GM12873 (cell line): ENCODE results near the gene ZNHIT1.

ENCODE experiments used
- TF ChIP-seq, protein P1 (sequence below): IDR thresholded peaks from 2 replicates; pipeline ENCODE4 v1.5.1; 2012; ENCODE audit warnings: low read depth, mild to moderate bottlenecking, moderate library complexity, low read length, control low read depth; ENCODE audit not compliant: insufficient read depth; ENCODE audit errors: missing control alignments

The ZNHIT1 gene

DNA sequence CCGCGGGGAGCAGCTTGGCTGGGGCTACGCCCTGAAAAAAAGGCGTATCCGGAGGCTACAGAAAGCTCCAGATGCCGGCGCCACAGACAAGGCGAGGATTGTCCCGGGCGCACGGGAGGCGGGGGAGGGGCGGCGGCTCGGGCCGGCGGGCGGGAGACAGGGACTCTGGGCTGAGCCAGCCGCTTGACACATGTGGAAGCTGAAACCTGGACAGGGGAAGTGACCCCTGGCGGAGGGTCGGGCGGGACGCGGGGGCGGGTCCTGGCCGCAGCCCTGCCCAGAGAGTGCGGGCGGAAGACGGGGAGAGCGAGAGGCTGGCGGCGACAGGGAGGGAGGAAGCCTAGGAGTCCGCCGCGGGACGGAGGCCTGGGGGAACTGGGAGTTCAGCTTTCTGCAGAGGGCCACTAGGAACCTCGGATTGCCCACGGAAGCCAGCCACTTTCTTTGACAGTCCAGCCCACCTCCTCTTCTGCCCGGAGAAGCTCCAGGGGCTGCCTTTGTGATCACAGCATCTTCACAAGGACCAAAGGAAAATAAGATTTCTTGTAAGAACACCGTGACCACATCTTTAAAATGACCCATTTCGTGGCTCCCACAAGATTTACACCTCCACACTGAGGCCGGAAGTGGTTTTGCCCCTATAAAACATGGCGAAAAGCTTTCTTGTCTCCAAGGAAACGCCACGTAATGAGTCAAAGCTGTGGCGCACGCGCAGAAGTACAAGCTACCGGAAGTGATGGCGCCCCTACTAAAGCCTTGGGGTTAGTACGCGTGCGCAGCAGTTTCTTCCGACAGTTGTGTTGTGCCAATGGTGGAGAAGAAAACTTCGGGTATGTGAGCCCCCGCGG, at the start of gene ZNHIT1, which contains the start of gene PLOD3:
Gene ZNHIT1 (plus strand): TSS at position 778 of the 848 bp plus-strand sequence. CDS start 31 bp downstream, at position 809.
Gene PLOD3 (minus strand): TSS at position 194 of the 848 bp plus-strand sequence. CDS start 307 bp downstream, outside the sequence.
- TF ChIP-seq, protein P1, sequence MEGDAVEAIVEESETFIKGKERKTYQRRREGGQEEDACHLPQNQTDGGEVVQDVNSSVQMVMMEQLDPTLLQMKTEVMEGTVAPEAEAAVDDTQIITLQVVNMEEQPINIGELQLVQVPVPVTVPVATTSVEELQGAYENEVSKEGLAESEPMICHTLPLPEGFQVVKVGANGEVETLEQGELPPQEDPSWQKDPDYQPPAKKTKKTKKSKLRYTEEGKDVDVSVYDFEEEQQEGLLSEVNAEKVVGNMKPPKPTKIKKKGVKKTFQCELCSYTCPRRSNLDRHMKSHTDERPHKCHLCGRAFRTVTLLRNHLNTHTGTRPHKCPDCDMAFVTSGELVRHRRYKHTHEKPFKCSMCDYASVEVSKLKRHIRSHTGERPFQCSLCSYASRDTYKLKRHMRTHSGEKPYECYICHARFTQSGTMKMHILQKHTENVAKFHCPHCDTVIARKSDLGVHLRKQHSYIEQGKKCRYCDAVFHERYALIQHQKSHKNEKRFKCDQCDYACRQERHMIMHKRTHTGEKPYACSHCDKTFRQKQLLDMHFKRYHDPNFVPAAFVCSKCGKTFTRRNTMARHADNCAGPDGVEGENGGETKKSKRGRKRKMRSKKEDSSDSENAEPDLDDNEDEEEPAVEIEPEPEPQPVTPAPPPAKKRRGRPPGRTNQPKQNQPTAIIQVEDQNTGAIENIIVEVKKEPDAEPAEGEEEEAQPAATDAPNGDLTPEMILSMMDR = no peak

DNA sequence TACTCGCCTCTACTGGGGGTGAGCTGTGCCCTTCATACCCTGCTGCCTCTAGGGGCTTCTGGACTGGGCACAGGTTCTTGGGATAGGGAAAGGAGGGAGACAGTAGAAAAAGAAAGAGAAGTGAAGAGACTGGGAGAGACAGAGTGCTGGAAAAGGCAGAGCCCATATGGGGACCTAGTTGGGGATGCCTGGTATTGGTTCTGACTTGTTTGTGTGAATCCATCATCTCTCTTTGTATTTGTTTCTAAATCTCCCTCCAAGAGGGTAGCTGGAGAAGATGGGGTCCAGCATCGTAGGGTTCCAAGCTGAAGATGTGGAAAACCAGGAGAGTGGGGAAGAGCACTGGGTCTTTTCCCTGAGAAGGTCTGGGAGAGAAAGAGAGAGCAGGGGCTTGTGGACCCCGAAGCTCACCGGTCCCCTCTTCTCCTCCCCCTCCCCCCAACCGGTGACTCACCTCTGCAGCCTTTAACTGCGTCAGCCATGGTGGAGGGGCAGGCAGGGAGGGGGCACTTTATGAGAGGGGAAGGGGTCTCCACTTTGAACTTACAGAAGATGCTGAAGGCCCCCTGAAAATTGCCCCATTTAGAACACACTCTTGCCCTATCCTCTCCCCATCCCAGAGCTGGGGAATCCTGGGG, 49.4 kb upstream of the ZNHIT1 start:
- TF ChIP-seq, protein P1 = no peak

DNA sequence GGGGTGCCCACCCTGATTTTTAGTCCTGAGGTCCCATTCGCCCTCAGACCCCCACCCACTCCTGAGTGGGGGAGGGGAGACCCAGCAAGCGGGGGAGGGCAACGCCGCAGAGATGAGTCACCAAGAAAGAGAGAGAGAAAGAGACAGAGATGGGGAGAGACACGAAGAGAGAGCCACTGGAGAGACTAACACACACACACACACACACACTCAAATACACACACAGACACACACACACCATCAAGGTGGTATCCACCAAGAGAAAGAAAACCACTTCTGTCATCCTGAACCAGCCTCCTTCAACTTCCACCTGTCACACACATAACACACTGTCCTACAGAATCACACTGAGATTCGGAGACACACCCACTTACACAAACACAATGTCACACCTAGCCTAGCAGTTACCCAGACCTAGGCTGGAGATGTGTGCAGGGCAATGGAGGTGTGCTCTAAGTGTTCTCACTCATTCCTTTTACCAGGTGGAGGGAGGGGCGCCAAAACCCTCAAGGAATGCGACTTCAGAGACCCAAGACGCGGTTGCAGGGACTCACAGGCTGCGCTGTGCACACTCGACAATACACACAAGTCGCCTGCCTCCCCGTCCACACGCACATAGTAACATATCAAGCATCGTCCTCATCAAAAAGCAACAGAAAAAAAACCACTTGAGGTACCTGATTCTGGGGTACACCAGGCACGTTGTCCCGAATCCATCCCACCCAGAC, 48.7 kb upstream of the ZNHIT1 start:
- TF ChIP-seq, protein P1 = no peak

DNA sequence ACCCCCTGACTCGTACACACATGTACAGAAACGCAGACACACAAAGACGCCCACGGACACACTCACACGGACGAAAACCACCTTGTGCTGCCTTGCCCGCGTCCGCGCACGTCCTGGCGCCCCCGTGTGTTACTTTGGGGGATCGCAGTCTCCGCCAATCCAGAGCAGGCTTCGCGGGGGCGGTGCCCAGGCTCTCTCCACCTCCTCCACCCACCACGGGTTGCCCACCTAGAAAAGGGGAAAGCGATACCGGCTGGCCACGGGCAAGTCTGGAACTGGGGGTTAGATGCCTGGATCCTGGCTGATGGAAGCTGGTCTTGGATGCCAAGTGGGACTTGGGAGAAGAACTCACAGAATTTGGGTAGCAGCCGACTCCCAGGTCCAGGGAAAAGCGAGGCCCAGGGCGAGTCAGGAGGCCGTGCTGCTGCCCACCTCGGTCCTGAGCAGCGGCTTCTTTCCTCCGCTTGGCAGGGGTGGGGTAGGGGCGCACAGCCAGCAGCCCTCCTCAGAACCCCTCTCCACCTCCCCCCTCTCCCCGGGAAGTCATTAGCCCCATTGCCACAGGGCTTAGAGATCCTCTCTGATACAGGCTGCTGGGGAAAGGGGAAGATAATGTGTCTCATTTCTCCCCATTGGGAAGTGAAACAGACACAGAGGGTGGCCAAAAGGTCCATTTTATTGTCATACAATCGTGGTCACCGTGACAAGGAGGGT, 48.0 kb upstream of the ZNHIT1 start:
- TF ChIP-seq, protein P1 = peak; percentile 96

DNA sequence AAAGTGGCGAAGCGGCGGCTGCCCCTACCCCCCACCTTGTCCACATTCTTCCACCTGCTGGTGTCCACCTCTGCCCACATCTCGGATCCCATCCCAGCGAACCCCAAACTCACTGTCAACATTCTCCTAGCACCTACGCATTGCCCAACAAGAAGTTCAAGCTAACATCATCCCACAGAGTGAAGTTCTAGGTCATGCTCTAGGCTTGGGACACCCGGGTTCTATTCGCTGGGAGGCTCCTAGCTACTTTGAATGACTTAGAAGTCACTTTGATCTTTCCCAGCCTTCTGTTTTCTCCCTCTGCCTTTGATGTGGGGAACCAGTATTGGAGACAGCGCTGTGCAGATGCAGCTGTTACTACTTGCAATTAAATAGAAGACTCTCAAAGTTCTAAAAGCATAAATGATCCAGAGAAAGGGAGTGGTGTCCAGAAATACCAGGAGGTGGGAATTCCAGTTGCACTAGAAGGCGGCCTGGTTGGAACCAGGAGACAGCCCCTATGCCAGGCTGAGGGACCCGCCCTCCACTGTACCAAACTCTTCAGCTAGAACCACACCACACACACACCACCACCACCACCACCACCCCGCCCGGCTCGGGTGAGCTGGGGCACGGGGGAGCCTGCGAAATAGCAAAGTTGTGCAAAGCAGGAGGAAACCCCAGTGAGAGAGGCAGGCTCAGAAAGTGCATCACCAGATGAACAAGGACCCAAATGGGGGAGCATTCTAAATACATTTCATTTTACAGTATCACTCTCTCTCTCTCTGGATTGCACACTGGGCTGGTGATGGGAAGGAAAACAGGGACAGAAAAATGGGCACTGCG, 47.1 kb upstream of the ZNHIT1 start:
- TF ChIP-seq, protein P1 = no peak

DNA sequence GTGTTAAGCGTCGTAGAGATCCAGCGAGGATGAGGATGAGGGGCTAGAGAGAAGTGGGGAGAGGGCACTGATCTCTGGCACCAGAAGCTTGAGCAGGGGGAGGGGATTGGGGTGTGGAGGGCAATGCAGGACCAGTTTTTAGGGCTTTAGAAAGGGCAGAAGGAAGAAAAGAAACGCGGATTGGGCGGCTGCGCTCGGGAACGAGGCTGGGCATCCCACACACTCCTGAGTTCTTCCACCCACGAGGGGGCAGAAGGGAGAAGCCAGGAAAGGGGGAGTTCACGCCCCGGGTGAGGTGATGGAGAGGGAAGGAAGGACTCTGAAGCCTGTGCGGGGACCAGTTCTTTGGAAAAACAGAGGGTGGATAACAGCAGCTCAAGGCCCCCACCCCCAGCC, 46.5 kb upstream of the ZNHIT1 start:
- TF ChIP-seq, protein P1 = no peak
